RCC 7860 (cell line): ENCODE data around the gene TRMT5.
A peak's percentile ranks its signal among the peaks of the same experiment; 100 is the strongest.

Experiments
- DNase-seq: peaks from one replicate; pipeline ENCODE4 v3.0.0-alpha.2; 2015; ENCODE audit warnings: low spot score
- FAIRE-seq: peaks from 2 replicates; lab custom pipeline; 2012; peaks lifted over from hg19 to GRCh38; lab: Jason Lieb, UNC

Gene TRMT5

GRCh38 chr14:60980811-60981632 lies at the start of gene TRMT5, which contains the start of gene SLC38A6:
TSS of gene TRMT5 (minus strand) at chr14:60981079. CDS start at chr14:60980973, 106 bp downstream.
TSS of gene SLC38A6 (plus strand) at chr14:60981245. CDS start at chr14:60981278, 33 bp downstream.
- DNase-seq (peak; percentile 75), FAIRE-seq (peak; percentile 14)

- no peak for FAIRE-seq
- no peak for DNase-seq
Observed at GRCh38 chr14:61026526-61026925, 45.6 kb upstream of the TRMT5 start.

- DNase-seq = peak; percentile 18
- FAIRE-seq = peak; percentile 14
Observed at GRCh38 chr14:61025251-61026223, 44.7 kb upstream of the TRMT5 start.

- FAIRE-seq (no peak), DNase-seq (no peak)
Observed at GRCh38 chr14:61019537-61019936, 38.7 kb upstream of the TRMT5 start.

GRCh38 chr14:61003571-61003970 lies 22.7 kb upstream of the TRMT5 start:
- FAIRE-seq = no peak
- no peak for DNase-seq

- DNase-seq = no peak
- no peak for FAIRE-seq
Observed at GRCh38 chr14:60999536-60999935, 18.7 kb upstream of the TRMT5 start.

GRCh38 chr14:60998617-60999016 lies 17.7 kb upstream of the TRMT5 start:
- DNase-seq (no peak), FAIRE-seq (no peak)

- DNase-seq (no peak), FAIRE-seq (no peak)
Observed at GRCh38 chr14:60989599-60989998, 8.7 kb upstream of the TRMT5 start.

- FAIRE-seq = no peak
- DNase-seq = no peak
Observed at GRCh38 chr14:60986500-60986899, 5.6 kb upstream of the TRMT5 start.

- FAIRE-seq = no peak
Observed at GRCh38 chr14:60984196-60984595, 3.3 kb upstream of the TRMT5 start.

GRCh38 chr14:60981633-60982455 lies 965 bp upstream of the TRMT5 start:
- FAIRE-seq (peak; percentile 40), DNase-seq (peak; percentile 68)

More at GRCh38 chr14:60984196-60984595, 3.3 kb upstream of the TRMT5 start:
- no peak for DNase-seq

- DNase-seq (no peak), FAIRE-seq (no peak)
Observed at GRCh38 chr14:60977847-60978246, 3.0 kb downstream of the TRMT5 start.

GRCh38 chr14:60975551-60975950 lies 5.3 kb downstream of the TRMT5 start:
- no peak for FAIRE-seq
- no peak for DNase-seq

- DNase-seq (no peak), FAIRE-seq (no peak)
Observed at GRCh38 chr14:60974090-60974651, 6.7 kb downstream of the TRMT5 start.

GRCh38 chr14:60973070-60973469 lies 7.8 kb downstream of the TRMT5 start:
- FAIRE-seq (no peak), DNase-seq (no peak)

- DNase-seq = no peak
- FAIRE-seq = no peak
Observed at GRCh38 chr14:60972295-60972694, 8.6 kb downstream of the TRMT5 start.

- DNase-seq = no peak
- no peak for FAIRE-seq
Observed at GRCh38 chr14:60971271-60971670, 9.6 kb downstream of the TRMT5 start.

- FAIRE-seq (no peak), DNase-seq (peak; percentile 17)
Observed at GRCh38 chr14:60970146-60970545, 10.7 kb downstream of the TRMT5 start.

GRCh38 chr14:60968671-60969070 lies 12.2 kb downstream of the TRMT5 start:
- no peak for FAIRE-seq
- DNase-seq = no peak

- FAIRE-seq = no peak
Observed at GRCh38 chr14:60968099-60968498, 12.8 kb downstream of the TRMT5 start.

More at GRCh38 chr14:60968099-60968498, 12.8 kb downstream of the TRMT5 start:
- no peak for DNase-seq
